Stimulated activated CD8-positive, alpha-beta memory T cell treated with anti-CD3 and anti-CD28 coated beads, Interleukin-12 subunit alpha, Interleukin-12 subunit beta, amount 100 ng/mL, for 24 hours (primary cell): ENCODE data around the gene EIF5.
A peak's percentile ranks its signal among the peaks of the same experiment; 100 is the strongest.

ENCODE experiments used
- DNase-seq: peaks from one replicate; pipeline ENCODE4 v3.0.0-alpha.2; 2020; ENCODE audit errors: extremely low read depth

EIF5 gene

DNA sequence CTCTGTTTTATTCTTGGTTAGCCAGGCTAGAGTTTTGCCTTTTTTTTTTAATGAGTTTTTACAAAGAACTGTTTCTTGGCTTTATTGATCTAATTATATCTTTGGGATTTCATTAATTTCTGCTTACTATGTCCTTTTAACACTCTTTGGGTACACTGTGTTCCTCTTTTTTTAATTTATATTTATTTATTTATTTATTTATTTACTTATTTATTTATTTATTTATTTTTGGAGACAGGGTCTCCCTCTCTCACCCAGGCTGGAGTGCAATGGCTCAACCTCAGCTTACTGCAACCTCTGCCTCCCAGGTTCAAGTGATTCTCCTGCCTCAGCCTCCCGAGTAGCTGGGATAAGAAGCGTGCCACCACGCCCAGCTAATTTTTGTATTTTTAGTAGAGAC lies 36.0 kb downstream of the EIF5 start:
- DNase-seq = no peak

DNA sequence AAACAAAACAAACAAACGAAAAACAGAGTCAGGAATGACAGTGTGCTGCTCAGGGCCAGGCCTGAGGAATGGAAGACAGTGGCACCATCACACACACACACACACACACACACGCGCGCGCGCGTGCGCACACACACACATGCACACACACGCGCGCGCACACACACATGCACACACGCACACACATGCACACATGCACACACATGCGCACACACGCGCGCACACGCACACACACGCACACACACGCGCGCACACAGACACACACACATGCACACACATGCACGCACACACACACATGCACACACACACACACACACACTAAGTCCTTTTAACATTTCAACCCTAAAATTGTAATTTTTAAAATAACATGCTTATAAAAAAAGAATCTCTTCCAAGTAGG lies 38.0 kb downstream of the EIF5 start:
- DNase-seq = no peak

DNA sequence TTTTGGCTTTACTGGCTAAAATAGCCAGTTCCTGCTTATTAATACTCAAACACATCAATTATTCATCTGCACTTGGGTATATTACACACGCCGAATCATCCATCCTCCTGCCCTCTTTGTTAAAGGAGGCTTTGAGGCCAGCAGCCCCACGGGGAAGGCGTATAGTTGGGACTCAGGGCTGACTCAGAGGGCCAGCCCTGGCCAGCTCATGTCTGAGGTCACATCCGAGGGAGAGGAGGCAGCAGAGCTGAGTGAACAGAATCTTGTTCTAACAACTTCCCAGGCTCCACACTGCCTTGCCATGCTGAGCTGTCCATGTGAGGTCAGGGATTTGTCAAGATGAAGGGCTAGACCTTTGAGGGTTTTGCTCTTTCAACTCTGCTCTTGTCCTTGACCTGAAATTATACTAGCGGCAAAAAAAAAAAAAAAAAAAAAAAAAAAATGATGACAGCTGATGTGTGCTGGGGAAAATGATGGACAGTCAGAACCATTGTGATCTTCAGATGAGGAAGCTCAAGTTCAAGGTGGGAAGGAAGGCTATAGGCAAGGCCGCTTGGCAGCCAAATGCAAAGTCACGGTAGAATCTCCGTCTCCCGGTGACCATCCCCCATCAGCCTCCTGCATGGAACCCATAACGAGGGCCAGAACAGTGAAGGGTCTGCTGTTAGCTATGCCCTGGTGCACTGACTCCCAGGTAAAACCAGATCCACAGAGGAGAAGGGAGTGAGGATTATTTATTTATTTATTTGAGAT lies 38.7 kb downstream of the EIF5 start:
- no peak for DNase-seq

GRCh38 chr14:103374121-103374520 lies 40.1 kb downstream of the EIF5 start:
- DNase-seq = no peak

- no peak for DNase-seq
Observed at GRCh38 chr14:103377522-103378037, 43.5 kb downstream of the EIF5 start.

GRCh38 chr14:103378038-103378854 lies 44.2 kb downstream of the EIF5 start:
- DNase-seq = no peak

DNA sequence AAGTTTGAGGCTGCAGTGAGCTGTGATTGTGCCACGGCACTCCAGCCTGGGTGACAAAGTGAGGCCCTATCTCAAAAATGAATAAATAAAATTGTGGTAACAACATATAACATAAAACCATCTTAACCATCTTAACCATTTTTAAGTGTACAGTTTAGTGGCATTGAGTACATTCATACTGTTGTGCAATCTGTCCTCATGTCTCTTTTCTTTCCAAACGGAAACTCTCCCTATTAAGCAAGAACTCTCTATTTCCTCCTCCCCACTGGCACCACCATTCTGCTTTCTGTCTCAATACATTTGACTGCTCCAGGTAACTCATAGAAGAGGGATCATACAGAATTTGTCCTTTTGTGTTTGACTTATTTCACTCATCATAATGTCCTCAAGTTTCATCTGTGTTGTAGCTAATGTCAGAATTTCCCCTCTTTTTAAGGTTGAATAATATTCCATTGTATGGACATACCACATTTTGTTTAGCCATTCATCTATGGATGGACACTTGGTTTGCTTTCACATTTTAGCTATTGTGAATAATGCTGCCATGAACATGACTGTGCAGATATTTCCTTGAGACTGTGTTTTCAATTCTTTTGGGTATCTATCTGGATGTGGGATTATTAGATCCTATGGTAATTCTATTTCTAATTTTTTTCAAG lies 46.8 kb downstream of the EIF5 start:
- DNase-seq = no peak

GRCh38 chr14:103382376-103382775 lies 48.3 kb downstream of the EIF5 start:
- no peak for DNase-seq

DNA sequence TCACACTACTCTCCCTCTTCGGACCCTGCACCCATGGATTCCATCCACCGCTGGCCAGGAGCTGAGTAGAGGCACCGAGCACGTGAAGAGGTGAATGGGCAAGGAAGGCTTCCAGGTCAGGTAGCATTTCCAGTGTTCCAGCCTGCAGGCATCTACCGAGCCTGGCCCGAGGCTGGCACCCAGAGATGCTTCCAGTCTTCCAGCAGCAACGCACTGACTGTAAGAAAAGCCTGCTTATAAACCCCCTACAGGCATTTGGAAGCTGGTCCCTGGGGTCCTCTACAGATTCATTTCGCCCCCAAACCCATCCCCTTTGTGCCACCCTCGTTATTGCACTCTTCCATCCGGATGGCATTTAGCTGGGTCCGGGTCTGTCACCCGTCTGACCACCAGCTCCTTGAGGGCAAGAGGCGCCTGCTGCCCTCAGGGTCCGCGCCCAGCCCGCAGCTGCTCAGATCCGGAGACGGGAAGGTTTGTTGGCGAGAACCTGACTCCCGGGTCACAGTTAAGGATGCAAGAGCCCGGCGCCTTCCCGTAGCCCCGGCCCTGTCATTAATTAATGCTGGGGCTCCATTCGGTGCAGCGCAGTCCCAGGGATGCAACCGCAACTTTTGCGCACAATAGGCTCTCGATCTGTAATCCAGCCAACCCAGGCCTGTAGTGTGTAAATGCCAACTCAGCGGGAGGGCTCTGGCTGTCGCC lies 50.6 kb downstream of the EIF5 start:
- DNase-seq = no peak

DNA sequence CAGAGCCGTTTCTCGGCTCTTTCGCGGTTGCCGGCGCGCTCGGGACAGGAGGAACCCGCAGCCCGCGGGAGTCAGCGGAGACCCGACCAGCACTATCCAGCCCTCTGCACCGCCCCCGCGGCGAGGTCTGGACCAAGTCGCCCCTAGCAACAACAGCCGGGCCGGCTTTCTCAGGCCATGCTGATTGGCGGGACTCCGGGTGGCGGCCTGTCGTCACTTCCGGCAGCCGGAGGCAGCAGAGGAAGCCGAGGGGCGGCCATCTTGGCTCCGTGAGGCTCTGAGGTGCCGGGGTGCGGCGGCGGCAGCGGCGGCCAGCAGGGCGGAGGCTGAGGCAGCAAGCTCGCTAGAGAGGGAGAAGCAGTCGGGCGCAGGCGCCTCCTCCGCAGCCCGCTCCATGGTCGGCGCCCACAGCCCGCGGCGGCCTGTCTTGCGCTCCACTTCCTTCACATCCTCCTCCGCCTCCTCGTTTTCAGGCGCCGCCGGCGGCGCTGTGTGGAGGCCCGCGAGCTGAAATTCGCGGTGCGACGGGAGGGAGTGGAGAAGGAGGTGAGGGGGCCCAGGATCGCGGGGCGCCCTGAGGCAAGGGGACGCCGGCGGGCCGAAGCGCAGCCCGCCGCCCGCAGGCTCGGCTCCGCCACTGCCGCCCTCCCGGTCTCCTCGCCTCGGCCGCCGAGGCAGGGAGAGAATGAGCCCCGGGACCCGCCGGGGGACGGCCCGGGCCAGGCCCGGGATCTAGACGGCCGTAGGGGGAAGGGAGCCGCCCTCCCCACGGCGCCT lies 51.3 kb downstream of the EIF5 start, which contains the start of gene MARK3:
TSS of gene MARK3 (plus strand) at position 264 of the 777 bp plus-strand sequence. CDS start 615 bp downstream, outside the sequence.
- DNase-seq = peak; percentile 93

GRCh38 chr14:103385929-103386712 lies 52.1 kb downstream of the EIF5 start:
- DNase-seq = no peak

GRCh38 chr14:103386713-103387329 lies 52.8 kb downstream of the EIF5 start:
- no peak for DNase-seq

- no peak for DNase-seq
Observed at GRCh38 chr14:103388664-103389063, 54.6 kb downstream of the EIF5 start.

GRCh38 chr14:103390605-103391004 lies 56.6 kb downstream of the EIF5 start:
- no peak for DNase-seq

- DNase-seq = no peak
Observed at GRCh38 chr14:103391048-103391447, 57.0 kb downstream of the EIF5 start.

DNA sequence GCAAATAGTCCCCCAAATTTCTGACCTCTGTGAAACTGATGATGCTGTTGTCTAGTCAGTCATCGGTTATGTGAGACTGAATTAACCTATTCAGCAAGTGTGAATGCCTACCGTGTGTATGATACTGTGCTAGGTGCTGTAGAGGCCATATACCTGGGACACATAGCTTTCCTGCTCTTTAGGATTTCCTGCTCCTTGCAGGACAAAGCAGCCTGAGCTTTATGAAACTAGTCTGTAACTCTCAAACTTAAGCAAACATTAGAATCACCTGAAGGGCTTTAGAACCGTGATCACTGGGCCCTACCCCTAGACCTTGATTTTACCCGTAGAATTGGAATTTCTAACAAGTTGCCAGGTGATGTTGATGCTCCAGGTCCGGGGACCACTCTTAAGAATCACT lies 58.1 kb downstream of the EIF5 start:
- DNase-seq = no peak

DNA sequence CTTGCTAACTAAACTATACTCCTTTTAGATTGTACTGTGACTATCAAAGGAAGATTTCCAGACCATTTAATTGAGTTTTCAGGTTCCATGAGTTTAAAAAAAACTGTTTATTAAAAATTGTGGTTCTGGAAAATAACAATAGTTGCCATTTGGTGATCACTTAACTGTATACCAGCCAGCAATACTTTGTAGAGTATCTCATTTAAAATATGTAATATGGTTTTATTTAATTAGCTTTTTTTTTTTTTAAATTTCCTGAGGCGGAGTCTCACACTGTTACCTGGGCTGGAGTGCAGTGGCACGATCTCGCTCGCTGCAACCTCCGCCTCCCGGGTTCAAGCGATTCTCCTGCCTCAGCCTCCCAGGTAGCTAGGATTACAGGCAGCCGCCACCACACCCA lies 58.5 kb downstream of the EIF5 start:
- no peak for DNase-seq

- no peak for DNase-seq
Observed at GRCh38 chr14:103393070-103393469, 59.0 kb downstream of the EIF5 start.
